ENCODE data around the gene KIF2A.

The KIF2A gene

DNA sequence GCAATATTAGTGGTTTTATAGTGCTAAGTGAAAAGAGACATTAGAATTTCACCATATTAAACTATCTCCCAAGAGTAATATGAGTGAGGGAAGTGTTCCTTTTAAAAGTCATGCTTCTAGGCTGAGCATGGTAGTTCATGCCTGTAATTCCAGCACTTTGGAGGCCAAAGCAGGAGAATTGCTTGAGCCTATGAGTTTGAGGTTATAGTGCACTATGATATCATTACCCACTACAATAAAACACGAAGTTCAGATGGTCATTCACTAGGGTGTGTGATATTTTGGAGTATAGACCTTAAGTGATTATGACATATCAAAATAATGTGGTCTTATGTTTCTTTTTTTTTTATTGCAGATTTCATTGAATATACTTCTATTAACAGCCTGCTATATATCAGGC, 6.7 kb downstream of the KIF2A start:
- H3K27ac ChIP-seq: no peak overlapping the region
- no peak for TF ChIP-seq ZFX (IDR thresholded peaks at IDR 0.05; ENCODE audit: borderline replicate concordance)
- TF ChIP-seq, protein P1, sequence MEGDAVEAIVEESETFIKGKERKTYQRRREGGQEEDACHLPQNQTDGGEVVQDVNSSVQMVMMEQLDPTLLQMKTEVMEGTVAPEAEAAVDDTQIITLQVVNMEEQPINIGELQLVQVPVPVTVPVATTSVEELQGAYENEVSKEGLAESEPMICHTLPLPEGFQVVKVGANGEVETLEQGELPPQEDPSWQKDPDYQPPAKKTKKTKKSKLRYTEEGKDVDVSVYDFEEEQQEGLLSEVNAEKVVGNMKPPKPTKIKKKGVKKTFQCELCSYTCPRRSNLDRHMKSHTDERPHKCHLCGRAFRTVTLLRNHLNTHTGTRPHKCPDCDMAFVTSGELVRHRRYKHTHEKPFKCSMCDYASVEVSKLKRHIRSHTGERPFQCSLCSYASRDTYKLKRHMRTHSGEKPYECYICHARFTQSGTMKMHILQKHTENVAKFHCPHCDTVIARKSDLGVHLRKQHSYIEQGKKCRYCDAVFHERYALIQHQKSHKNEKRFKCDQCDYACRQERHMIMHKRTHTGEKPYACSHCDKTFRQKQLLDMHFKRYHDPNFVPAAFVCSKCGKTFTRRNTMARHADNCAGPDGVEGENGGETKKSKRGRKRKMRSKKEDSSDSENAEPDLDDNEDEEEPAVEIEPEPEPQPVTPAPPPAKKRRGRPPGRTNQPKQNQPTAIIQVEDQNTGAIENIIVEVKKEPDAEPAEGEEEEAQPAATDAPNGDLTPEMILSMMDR (IDR thresholded peaks at IDR 0.05): no peak

DNA sequence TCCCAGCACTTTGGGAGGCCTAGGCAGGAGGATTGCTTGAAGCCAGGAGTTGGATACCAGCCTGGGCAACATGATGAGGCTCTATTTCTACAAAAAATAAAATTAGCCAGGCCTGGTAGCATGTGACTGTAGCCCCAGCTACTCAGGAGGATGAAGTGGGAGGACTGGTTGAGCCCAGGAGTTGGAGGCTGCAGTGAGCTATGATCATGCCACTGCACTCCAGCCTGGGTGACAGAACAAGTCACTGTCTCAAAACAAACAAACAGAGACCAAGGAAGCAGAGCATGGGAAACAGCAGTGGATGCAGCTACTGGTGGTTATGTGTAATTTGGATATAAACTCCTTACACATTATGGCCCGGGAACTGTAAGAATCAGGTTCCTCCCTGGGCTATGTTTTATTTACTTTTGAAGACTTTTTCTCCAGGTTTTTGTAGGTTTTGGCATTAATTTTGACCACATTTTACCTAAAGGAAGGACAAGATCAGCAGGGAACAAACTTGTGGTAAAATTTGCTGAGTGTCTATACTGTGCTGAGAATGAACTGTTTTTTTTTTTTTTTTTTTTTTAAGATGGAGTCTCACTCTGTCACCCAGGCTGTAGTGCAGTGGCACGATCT, 8.3 kb downstream of the KIF2A start:
- H3K27ac ChIP-seq: no peak overlapping the region
- TF ChIP-seq ZFX (IDR thresholded peaks at IDR 0.05; ENCODE audit: borderline replicate concordance): no peak

DNA sequence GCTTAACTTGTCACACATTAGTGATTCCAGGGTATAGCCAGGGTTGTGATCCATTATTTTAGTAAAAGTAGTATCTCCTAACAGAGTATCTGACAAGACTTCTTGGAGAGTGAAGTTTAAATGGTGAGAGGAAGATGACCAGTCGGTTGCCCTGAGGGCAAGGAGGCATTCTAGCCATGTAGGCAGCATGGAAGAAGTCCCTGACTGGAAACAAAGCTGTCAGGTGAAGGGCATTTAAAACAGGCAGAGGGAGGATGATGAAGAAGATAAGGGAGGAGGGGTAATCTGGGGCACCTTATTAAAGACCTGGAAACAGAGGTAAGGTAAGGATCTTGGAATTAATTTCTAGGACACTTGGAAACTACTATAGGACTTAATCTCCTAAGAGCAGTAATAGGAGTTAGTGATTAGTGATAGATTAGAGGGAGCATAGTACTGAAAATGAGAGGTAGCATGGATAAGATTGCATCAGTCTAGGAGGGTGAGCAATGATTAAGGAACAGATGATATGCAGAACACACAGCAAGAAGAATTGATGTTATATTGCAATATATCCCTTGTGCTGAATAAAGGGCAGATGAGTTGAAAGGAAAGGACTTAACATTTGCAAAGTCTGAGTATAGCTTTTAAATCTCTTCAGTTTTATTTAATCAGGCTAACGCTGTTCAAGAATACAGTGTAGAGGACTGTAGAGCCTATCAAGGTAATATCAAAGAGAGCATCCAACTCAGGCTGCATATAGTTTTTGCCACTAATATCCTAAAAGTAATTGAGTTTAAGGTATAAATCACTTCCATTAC, 9.6 kb downstream of the KIF2A start:
- TF ChIP-seq, protein P1 (IDR thresholded peaks at IDR 0.05): no peak
- no peak for TF ChIP-seq ZFX (IDR thresholded peaks at IDR 0.05; ENCODE audit: borderline replicate concordance)
- no peak overlapping the region for H3K27ac ChIP-seq

DNA sequence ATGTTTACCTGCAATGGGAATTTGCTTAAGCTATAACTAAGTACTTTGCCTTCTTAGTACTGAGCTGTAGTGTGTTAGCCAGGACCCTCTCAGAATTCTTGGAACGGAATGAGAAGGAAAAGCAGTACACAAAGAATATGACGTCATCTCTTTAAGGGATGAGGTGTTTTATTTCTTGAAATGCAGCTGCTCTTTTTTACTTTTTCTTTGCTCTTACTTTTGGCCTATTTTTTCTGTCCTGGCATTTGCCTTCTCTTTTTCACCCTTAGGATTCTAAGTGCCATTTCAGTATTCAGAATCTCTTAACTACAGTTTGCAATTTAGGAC, 10.1 kb downstream of the KIF2A start:
- no peak for TF ChIP-seq ZFX (IDR thresholded peaks at IDR 0.05; ENCODE audit: borderline replicate concordance)
- TF ChIP-seq, protein P1 (IDR thresholded peaks at IDR 0.05): no peak
- H3K27ac ChIP-seq: no peak overlapping the region

DNA sequence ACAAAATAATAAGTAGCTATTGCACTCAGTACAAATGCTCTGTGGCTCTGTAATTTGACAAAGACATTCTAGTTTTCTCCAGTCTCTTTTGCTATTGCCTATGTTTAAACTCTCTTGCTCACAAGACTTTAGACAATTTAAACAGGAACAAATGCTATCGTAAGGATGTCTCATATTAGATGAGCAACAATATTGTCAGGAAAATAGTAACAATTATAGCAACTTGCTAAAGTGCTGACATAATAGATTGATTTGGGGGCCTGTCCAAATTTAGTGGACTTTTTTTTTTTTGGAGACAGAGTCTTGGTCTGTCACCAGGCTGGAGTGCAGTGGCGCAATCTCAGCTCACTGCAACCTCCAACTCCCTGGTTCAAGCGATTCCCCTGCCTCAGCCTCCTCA, 11.8 kb downstream of the KIF2A start:
- TF ChIP-seq, protein P1 (IDR thresholded peaks at IDR 0.05): no peak
- no peak for TF ChIP-seq ZFX (IDR thresholded peaks at IDR 0.05; ENCODE audit: borderline replicate concordance)

DNA sequence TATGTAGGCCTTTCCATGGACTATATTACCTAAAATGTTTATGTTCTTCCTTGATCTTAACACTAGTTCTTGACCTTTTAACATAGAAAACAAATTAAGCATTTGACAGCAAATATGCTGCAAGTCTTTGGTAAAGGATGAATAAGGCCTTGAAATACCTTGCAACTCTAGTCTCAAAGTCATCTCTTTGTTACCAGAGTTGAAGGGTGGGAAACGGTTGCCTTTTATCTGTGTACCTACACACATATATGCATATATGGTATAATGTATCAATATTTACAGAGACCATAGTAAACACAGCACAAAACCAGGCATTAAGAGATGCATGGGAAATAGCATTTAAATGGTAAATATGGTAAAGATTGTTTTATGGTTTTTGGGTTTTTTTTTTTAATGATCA, 16.5 kb downstream of the KIF2A start:
- TF ChIP-seq ZFX (IDR thresholded peaks at IDR 0.05; ENCODE audit: borderline replicate concordance): no peak

More for the DNA sequence above, 11.8 kb downstream of the KIF2A start:
- H3K27ac ChIP-seq: no peak overlapping the region

DNA sequence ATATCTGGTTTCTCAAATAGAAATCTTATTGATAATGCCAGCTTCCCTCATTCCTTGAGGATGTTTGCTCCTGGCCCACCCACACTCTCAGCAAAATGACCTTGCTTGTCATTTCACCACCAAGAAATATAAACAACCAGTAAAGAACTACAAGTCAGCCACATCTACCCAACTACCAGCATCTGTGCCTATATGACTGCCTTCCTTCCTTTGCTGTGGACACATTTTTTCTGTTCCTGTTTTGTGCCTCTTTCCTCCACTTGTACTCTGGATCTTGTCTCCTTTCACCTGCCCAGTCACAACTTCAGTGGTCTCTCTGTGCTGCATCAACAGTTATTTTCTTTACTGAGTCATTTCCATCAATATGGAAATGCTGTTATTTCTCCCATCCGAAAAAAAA, 20.3 kb downstream of the KIF2A start:
- H3K27ac ChIP-seq: no peak overlapping the region
- TF ChIP-seq, protein P1 (IDR thresholded peaks at IDR 0.05): no peak
- TF ChIP-seq ZFX (IDR thresholded peaks at IDR 0.05; ENCODE audit: borderline replicate concordance): no peak

More for the DNA sequence above, 16.5 kb downstream of the KIF2A start:
- H3K27ac ChIP-seq: no peak overlapping the region

DNA sequence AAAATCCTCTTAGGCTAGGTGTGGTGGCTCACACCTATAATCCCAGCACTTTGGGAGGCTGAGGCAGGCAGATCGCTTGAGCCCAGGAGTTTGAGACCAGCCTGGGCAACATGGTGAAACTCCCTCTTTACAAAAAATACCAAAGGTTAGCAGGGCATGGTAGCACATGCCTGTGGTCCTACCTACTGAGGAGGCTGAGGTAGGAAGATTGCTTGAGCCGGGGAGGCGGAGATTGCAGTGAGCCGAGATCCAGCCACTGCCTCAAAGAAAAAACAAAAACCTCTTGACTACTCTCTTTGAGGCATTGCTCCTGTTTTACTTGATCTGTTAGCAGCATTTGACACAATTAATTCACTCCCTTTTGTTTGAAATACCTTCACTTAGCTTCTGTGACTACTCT, 20.7 kb downstream of the KIF2A start:
- no peak overlapping the region for H3K27ac ChIP-seq
- TF ChIP-seq ZFX (IDR thresholded peaks at IDR 0.05; ENCODE audit: borderline replicate concordance): no peak
- TF ChIP-seq, protein P1 (IDR thresholded peaks at IDR 0.05): no peak

All from 22Rv1 (cell line).